Right lobe of liver (tissue), 6 donors: ENCODE results near the gene CCKAR. TPM values are rescaled to one million over a fixed set of nuclear protein-coding genes. Genes with fewer than 3 reads are reported as not detected.

Source experiments
- ATAC-seq, 4 donors: fragments of 200-7000 bp; cut with Tn5 transposase; one replicate each; pipeline ENCODE4 v1.9.1; 2020; ENCODE audit warnings: mild to moderate bottlenecking in 4 of 4, moderate library complexity in 4 of 4
- DNase-seq, 3 donors: peaks; one replicate each; pipeline ENCODE4 v3.0.0-alpha.2; 2020
- H3K27ac ChIP-seq, 3 donors: fragments of 200-600 bp; one replicate each; pipeline ENCODE4 v1.8.0; 2022
- H3K27me3 ChIP-seq, 2 donors: fragments of 200-600 bp; one replicate each; pipeline ENCODE4 v1.8.0; 2022
- H3K36me3 ChIP-seq, 4 donors: fragments of 200-600 bp; sonication (generic) in 1 of 4; one replicate each; pipeline versions ENCODE4 v1.5.1 to v1.8.0; 2017 to 2022; ENCODE audit warnings: control low read depth in 1 of 4
- H3K4me1 ChIP-seq, 4 donors: fragments of 200-600 bp; sonication (generic) in 1 of 4; one replicate each; pipeline versions ENCODE4 v1.5.1 to v1.8.0; 2017 to 2022; ENCODE audit warnings: control low read depth in 1 of 4
- H3K4me3 ChIP-seq, 3 donors: fragments of 200-600 bp; one replicate each; pipeline ENCODE4 v1.8.0; 2022
- H3K9me3 ChIP-seq, 4 donors: fragments of 200-600 bp; sonication (generic) in 1 of 4; one replicate each; pipeline versions ENCODE4 v1.5.1 to v1.8.0; 2017 to 2022; ENCODE audit warnings: control low read depth in 1 of 4
- CTCF ChIP-seq, 4 donors: fragments of 200-600 bp in 3 of 4; fragments of 450-650 bp in 1 of 4; IDR thresholded peaks; one replicate each; pipeline versions ENCODE4 v1.5.1 to v1.8.0; 2016 to 2022; ENCODE audit warnings: antibody characterized with exemption in 4 of 4, mild to moderate bottlenecking in 2 of 4
- POLR2A ChIP-seq: fragments of 450-650 bp; IDR thresholded peaks from one replicate; pipeline ENCODE4 v1.6.1; 2017; ENCODE audit warnings: antibody characterized with exemption, mild to moderate bottlenecking
- WGBS: methylation state at CpG from one replicate; pipeline ENCODE4 v1.1.6; 2018; ENCODE audit warnings: low coverage, low lambda C conversion rate; ENCODE audit not compliant: insufficient coverage; ENCODE audit errors: missing lambda C conversion rate; 5-methylcytosine and 5-hydroxymethylcytosine counted together
- intact Hi-C, 2 donors: fragments of 100-400 bp; cut with DNase I; formaldehyde crosslinking; loops; one replicate each; pipeline versions ENCODE4 v1.11.2 to v1.14.1; 2022
- total RNA-seq, 6 experiments: library from RNA; depleted of rRNA in 2 of 6; stranded (reverse); fragments of >200 nt in 2 of 6; fragmentation: NEBNext Ultra II Directional in 3 of 6; extraction: Animal tissue kit (Norgen Biotek cat#: 25700) in 3 of 6; gene quantifications; one replicate each; pipeline versions ENCODE4 v1.1.0 to v1.2.4, GENCODE V29; 2016 to 2023
- donor health status: DM: no; HTN: yes; CAD: no.
- donor health status: DM: no; HTN: no; CAD: no.
- donor health status: DM: no; HTN: no; CAD: no.
- donor health status: DM: no; HTN: yes; CAD: no.
- donor health status: DM: no; HTN: yes; CAD: no.

Gene CCKAR
- total RNA-seq, 6 experiments from 2014 or later = not detected

GRCh38 chr4:26466578-26467270 is 23.6 kb downstream of the CCKAR start:
- Histone ChIP-seq H3K27ac (no peak overlapping the region), H3K36me3 (no peaks in the 10 kb centered on the region), H3K4me1 (no peaks in the 10 kb centered on the region), H3K9me3 (no peaks in the 10 kb centered on the region), H3K4me3 (no peak overlapping the region), H3K27me3 (no peaks in the 10 kb centered on the region)
- intact Hi-C loops = no loop called here
- no peak for ATAC-seq
- TF ChIP-seq CTCF (IDR thresholded peaks at IDR 0.05) (no peak), POLR2A (no peak)
- DNase-seq = no peak
- WGBS = 92% methylated on average over 6 of the region's 10 CpGs

- H3K4me3 ChIP-seq = no peak overlapping the region
- no peaks in the 10 kb centered on the region for H3K36me3 ChIP-seq
- H3K4me1 ChIP-seq = no peaks in the 10 kb centered on the region
- no peaks in the 10 kb centered on the region for H3K9me3 ChIP-seq
- ATAC-seq (no peak), DNase-seq (no peak)
- no peak for TF ChIP-seq POLR2A
- no peak for TF ChIP-seq CTCF (IDR thresholded peaks at IDR 0.05)
- H3K27ac ChIP-seq = no peak overlapping the region
- WGBS = 97% methylated on average over 5 of the region's 14 CpGs
- intact Hi-C loops = no loop called here
- H3K27me3 ChIP-seq = no peaks in the 10 kb centered on the region
Observed at GRCh38 chr4:26464420-26465095, 25.7 kb downstream of the CCKAR start.

DNA sequence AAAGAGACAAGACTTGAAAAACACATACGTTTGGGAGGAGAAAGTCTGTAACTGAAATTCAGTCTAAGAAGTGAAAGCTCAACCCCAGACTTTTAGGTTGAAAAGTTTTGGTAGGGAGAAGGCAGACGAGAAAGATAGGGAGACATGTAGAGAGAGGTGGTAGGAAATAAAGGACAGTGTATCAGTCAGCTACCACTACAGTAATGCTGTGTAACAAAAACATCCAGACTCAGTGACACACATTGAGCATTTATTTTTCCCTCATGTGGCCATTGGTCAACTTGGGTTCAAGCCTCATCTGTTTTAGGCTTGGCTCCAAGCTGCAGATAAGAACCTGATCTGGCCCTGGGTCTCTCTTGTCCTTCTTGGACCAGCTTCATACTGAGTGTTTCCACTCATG is 26.9 kb downstream of the CCKAR start:
- TF ChIP-seq POLR2A = no peak
- no peak for TF ChIP-seq CTCF (IDR thresholded peaks at IDR 0.05)
- 66% methylated on average over 2 of the region's 2 CpGs for WGBS
- Histone ChIP-seq H3K27me3 (no peaks in the 10 kb centered on the region), H3K4me1 (no peaks in the 10 kb centered on the region), H3K27ac (no peak overlapping the region), H3K9me3 (no peaks in the 10 kb centered on the region), H3K4me3 (no peak overlapping the region), H3K36me3 (no peaks in the 10 kb centered on the region)
- intact Hi-C loops = no loop called here
- ATAC-seq (no peak), DNase-seq (no peak)

- no peak for ATAC-seq
- WGBS = 54% methylated on average over 2 of the region's 2 CpGs
Observed at GRCh38 chr4:26462874-26463273, 27.4 kb downstream of the CCKAR start.

More at GRCh38 chr4:26462874-26463273, 27.4 kb downstream of the CCKAR start:
- H3K4me1 ChIP-seq = no peaks in the 10 kb centered on the region
- TF ChIP-seq CTCF (IDR thresholded peaks at IDR 0.05) = no peak
- no peak for TF ChIP-seq POLR2A
- no peaks in the 10 kb centered on the region for H3K27me3 ChIP-seq
- intact Hi-C loops = no loop called here
- H3K36me3 ChIP-seq = no peaks in the 10 kb centered on the region
- no peak for DNase-seq
- no peak overlapping the region for H3K4me3 ChIP-seq
- no peak overlapping the region for H3K27ac ChIP-seq
- no peaks in the 10 kb centered on the region for H3K9me3 ChIP-seq
